Measurements from ENCODE around the gene OBSCN. TPM values are rescaled to one million over a fixed set of nuclear protein-coding genes. Genes with fewer than 3 reads are reported as not detected.

The OBSCN gene
- total RNA-seq, 1 donor from 2014 or later = 5.1 TPM

- H2AFZ ChIP-seq (replicated peaks) = no peak overlapping the region
- H3K9ac ChIP-seq = no peak overlapping the region
- TF ChIP-seq EZH2 (IDR thresholded peaks at IDR 0.05) (no peak), EZH2phosphoT487 (IDR thresholded peaks at IDR 0.05) (no peak), CTCF (IDR thresholded peaks at IDR 0.05) (no peak)
- no peaks in the 10 kb centered on the region for H3K9me3 Mint-ChIP-seq
- no peaks in the 10 kb centered on the region for H3K36me3 ChIP-seq
- H3K27me3 ChIP-seq = no peaks in the 10 kb centered on the region
- H3K36me3 Mint-ChIP-seq = peaks cover 3% of the 10 kb centered on the region
- H3K4me3 Mint-ChIP-seq = no peak overlapping the region
- no peaks in the 10 kb centered on the region for H4K20me1 ChIP-seq (ENCODE audit: low read depth)
- no peaks in the 10 kb centered on the region for H3K4me1 ChIP-seq
- H3K27ac ChIP-seq = no peak overlapping the region
- H3K9me3 ChIP-seq (ENCODE audit: low read depth) = no peaks in the 10 kb centered on the region
- H3K4me2 ChIP-seq = no peak overlapping the region
- H3K79me2 ChIP-seq (ENCODE audit: low read depth) = no peaks in the 10 kb centered on the region
- H3K27me3 Mint-ChIP-seq (ENCODE audit: insufficient read depth, low read depth) = peaks cover 3% of the 10 kb centered on the region
- DNase-seq (ENCODE audit: low spot score) = no peak
- no peaks in the 10 kb centered on the region for H3K4me1 Mint-ChIP-seq
- H3F3A ChIP-seq (ENCODE audit: low read depth) = no peaks in the 10 kb centered on the region
- H3K27ac Mint-ChIP-seq = no peak overlapping the region
- no peak overlapping the region for H3K4me3 ChIP-seq
Measured at GRCh38 chr1:228360533-228361313, 152.9 kb downstream of the OBSCN start.

- Histone ChIP-seq H3K4me1 (no peaks in the 10 kb centered on the region), H3K27ac (no peak overlapping the region), H3K9me3 (ENCODE audit: low read depth) (no peaks in the 10 kb centered on the region), H2AFZ (replicated peaks) (no peak overlapping the region), H3K79me2 (ENCODE audit: low read depth) (no peaks in the 10 kb centered on the region), H3K9ac (no peak overlapping the region), H3K36me3 (no peaks in the 10 kb centered on the region), H3K4me3 (no peak overlapping the region), H3F3A (ENCODE audit: low read depth) (no peaks in the 10 kb centered on the region), H4K20me1 (ENCODE audit: low read depth) (no peaks in the 10 kb centered on the region), H3K4me2 (no peak overlapping the region), H3K27me3 (no peaks in the 10 kb centered on the region)
- no peak for TF ChIP-seq EZH2phosphoT487 (IDR thresholded peaks at IDR 0.05)
- no peak for TF ChIP-seq EZH2 (IDR thresholded peaks at IDR 0.05)
- TF ChIP-seq CTCF (IDR thresholded peaks at IDR 0.05) = no peak
- DNase-seq (ENCODE audit: low spot score) = no peak
- H3K4me3 Mint-ChIP-seq = no peak overlapping the region
- H3K4me1 Mint-ChIP-seq = no peaks in the 10 kb centered on the region
- no peak overlapping the region for H3K27ac Mint-ChIP-seq
- no peaks in the 10 kb centered on the region for H3K9me3 Mint-ChIP-seq
- peaks cover 3% of the 10 kb centered on the region for H3K27me3 Mint-ChIP-seq (ENCODE audit: insufficient read depth, low read depth)
- peaks cover 3% of the 10 kb centered on the region for H3K36me3 Mint-ChIP-seq
Measured at GRCh38 chr1:228361314-228362140, 153.7 kb downstream of the OBSCN start.

- Histone ChIP-seq H3K4me1 (no peaks in the 10 kb centered on the region), H3F3A (ENCODE audit: low read depth) (no peaks in the 10 kb centered on the region), H2AFZ (replicated peaks) (no peak overlapping the region), H3K36me3 (no peaks in the 10 kb centered on the region), H3K9me3 (ENCODE audit: low read depth) (no peaks in the 10 kb centered on the region), H3K27me3 (no peaks in the 10 kb centered on the region), H3K79me2 (ENCODE audit: low read depth) (no peaks in the 10 kb centered on the region), H3K4me3 (no peak overlapping the region), H4K20me1 (ENCODE audit: low read depth) (no peaks in the 10 kb centered on the region), H3K27ac (no peak overlapping the region), H3K4me2 (no peak overlapping the region), H3K9ac (no peak overlapping the region)
- TF ChIP-seq EZH2 (IDR thresholded peaks at IDR 0.05) = no peak
- TF ChIP-seq CTCF (IDR thresholded peaks at IDR 0.05) = no peak
- no peak for TF ChIP-seq EZH2phosphoT487 (IDR thresholded peaks at IDR 0.05)
- Mint-ChIP-seq H3K9me3 (no peaks in the 10 kb centered on the region), H3K36me3 (no peaks in the 10 kb centered on the region), H3K4me3 (no peak overlapping the region), H3K27me3 (ENCODE audit: insufficient read depth, low read depth) (peaks cover 3% of the 10 kb centered on the region), H3K4me1 (no peaks in the 10 kb centered on the region), H3K27ac (no peak overlapping the region)
- no peak for DNase-seq (ENCODE audit: low spot score)
Measured at GRCh38 chr1:228362141-228362883, 154.5 kb downstream of the OBSCN start.
